Mesothelial cell of epicardium (in vitro differentiated cells): ENCODE results near the gene ARPC5. TPM values are rescaled to one million over a fixed set of nuclear protein-coding genes. Genes with fewer than 3 reads are reported as not detected.

ENCODE experiments used
- DNase-seq, 2 experiments: peaks; one replicate each; pipeline ENCODE4 v3.0.0; 2021; ENCODE audit warnings: low spot score in 2 of 2; ENCODE audit not compliant: unreplicated experiment in 2 of 2
- H3K27ac Mint-ChIP-seq: 2 replicates; pipeline ENCODE4 v1.8.0; 2021; ENCODE audit warnings: mixed read lengths
- H3K27me3 Mint-ChIP-seq: 2 replicates; pipeline ENCODE4 v1.8.0; 2021; ENCODE audit warnings: low read depth, mixed read lengths
- H3K36me3 Mint-ChIP-seq: 2 replicates; pipeline ENCODE4 v1.8.0; 2021; ENCODE audit warnings: mixed read lengths
- H3K4me1 Mint-ChIP-seq: 2 replicates; pipeline ENCODE4 v1.8.0; 2021; ENCODE audit warnings: mixed read lengths
- H3K4me3 Mint-ChIP-seq: 2 replicates; pipeline ENCODE4 v1.8.0; 2021; ENCODE audit warnings: mild to moderate bottlenecking, moderate library complexity, mixed read lengths
- H3K9me3 Mint-ChIP-seq: 2 replicates; pipeline ENCODE4 v1.8.0; 2021; ENCODE audit warnings: mixed read lengths
- CTCF ChIP-seq: fragments of 200-600 bp; sonication (generic); IDR thresholded peaks from one replicate; pipeline ENCODE4 v1.5.0; 2021; ENCODE audit warnings: antibody characterized with exemption; ENCODE audit not compliant: unreplicated experiment
- total RNA-seq: library from RNA; stranded (reverse); gene quantifications from 3 replicates; pipeline ENCODE4 v1.2.1, GENCODE V29; 2021

ARPC5 gene
- total RNA-seq, 1 donor from 2014 or later, result 73.9 TPM

GRCh38 chr1:183576537-183576936 lies 59.0 kb downstream of the ARPC5 start:
- Mint-ChIP-seq H3K4me1 (no peaks in the 10 kb centered on the region), H3K4me3 (no peak overlapping the region), H3K9me3 (no peaks in the 10 kb centered on the region), H3K27ac (no peak overlapping the region), H3K36me3 (no peaks in the 10 kb centered on the region), H3K27me3 (no peaks in the 10 kb centered on the region)
- DNase-seq, result no peak
- TF ChIP-seq CTCF, result no peak

GRCh38 chr1:183575606-183576005 lies 60.0 kb downstream of the ARPC5 start:
- H3K4me1 Mint-ChIP-seq, result no peaks in the 10 kb centered on the region
- TF ChIP-seq CTCF, result no peak
- no peak for DNase-seq

GRCh38 chr1:183572721-183573120 lies 62.9 kb downstream of the ARPC5 start:
- peaks cover 8% of the 10 kb centered on the region for H3K4me1 Mint-ChIP-seq
- no peak for TF ChIP-seq CTCF
- H3K4me3 Mint-ChIP-seq, result no peak overlapping the region
- no peak for DNase-seq
- no peak overlapping the region for H3K27ac Mint-ChIP-seq
- H3K9me3 Mint-ChIP-seq, result no peaks in the 10 kb centered on the region
- H3K27me3 Mint-ChIP-seq, result no peaks in the 10 kb centered on the region
- no peaks in the 10 kb centered on the region for H3K36me3 Mint-ChIP-seq

More at GRCh38 chr1:183575606-183576005, 60.0 kb downstream of the ARPC5 start:
- H3K36me3 Mint-ChIP-seq, result no peaks in the 10 kb centered on the region
- H3K9me3 Mint-ChIP-seq, result no peaks in the 10 kb centered on the region
- H3K4me3 Mint-ChIP-seq, result no peak overlapping the region
- H3K27ac Mint-ChIP-seq, result no peak overlapping the region
- no peaks in the 10 kb centered on the region for H3K27me3 Mint-ChIP-seq

GRCh38 chr1:183571678-183572268 lies 63.8 kb downstream of the ARPC5 start:
- peaks cover 12% of the 10 kb centered on the region for H3K4me1 Mint-ChIP-seq
- no peaks in the 10 kb centered on the region for H3K27me3 Mint-ChIP-seq
- H3K27ac Mint-ChIP-seq, result no peak overlapping the region
- no peaks in the 10 kb centered on the region for H3K36me3 Mint-ChIP-seq
- no peak overlapping the region for H3K4me3 Mint-ChIP-seq
- no peaks in the 10 kb centered on the region for H3K9me3 Mint-ChIP-seq
- DNase-seq, result no peak
- TF ChIP-seq CTCF, result no peak

Other genes with a start within 250 kb of the ARPC5 start
- 0.45 to 1.2 TPM (median 0.69 TPM) in 3 replicates for gene NMNAT2, start 217.4 kb downstream of the ARPC5 start, total RNA-seq
- gene SMG7, start 163.3 kb downstream of the ARPC5 start, total RNA-seq, result 58.7 to 65.2 TPM (median 60.6 TPM) in 3 replicates
- 0.16 to 0.47 TPM in 2 of 3 replicates, not detected in the other for gene NCF2, start 45.3 kb downstream of the ARPC5 start, total RNA-seq
- not detected in 3 replicates for gene APOBEC4, start 17.5 kb upstream of the ARPC5 start, total RNA-seq
- gene RGL1, start 169.3 kb upstream of the ARPC5 start, total RNA-seq, result 30.5 to 34.0 TPM (median 31.3 TPM) in 3 replicates